T-helper 1 cell (primary cell): ENCODE data around the gene COL5A2.

ENCODE experiments used
- DNase-seq, 5 donors: peaks; one replicate each; pipeline ENCODE4 v3.0.0-alpha.2; 2012 to 2020

COL5A2 gene

GRCh38 chr2:188984680-188985079, 194.9 kb downstream of the COL5A2 start:
- no peak for DNase-seq

- DNase-seq, result no peak
Measured at GRCh38 chr2:188984065-188984491, 195.5 kb downstream of the COL5A2 start.

GRCh38 chr2:188983427-188984064, 196.0 kb downstream of the COL5A2 start:
- DNase-seq, result no peak
